ENCODE measurements around the gene MPRIP. TPM values are rescaled to one million over a fixed set of nuclear protein-coding genes. Genes with fewer than 3 reads are reported as not detected.

The MPRIP gene
- total RNA-seq, 1 experiment from 2014 or later = 258 TPM

GRCh38 chr17:17196776-17197175 is 154.5 kb downstream of the MPRIP start:
- RAD21 ChIA-PET (ENCODE audit: low non-redundant PET in 1 of 2, low total read pairs in 2 of 2, uncharacterized antibody in 2 of 2, unreplicated experiment in 2 of 2) = no interaction called here
- no TSS peak for BruUV-seq (replicated peaks)
- ATAC-seq = no peak

GRCh38 chr17:17198281-17198680 is 156.0 kb downstream of the MPRIP start:
- Histone ChIP-seq H2AFZ (ENCODE audit: low read depth, low read length, poor library complexity, severe bottlenecking) (no peak overlapping the region), H3K9me3 (ENCODE audit: control insufficient read depth in 1 of 2, insufficient read depth in 1 of 2, low read depth in 1 of 2, low read length in 2 of 2) (no peaks in the 10 kb centered on the region), H3K4me2 (ENCODE audit: low read length) (no peak overlapping the region), H3K9ac (ENCODE audit: low read length) (no peak overlapping the region), H3K27me3 (ENCODE audit: insufficient read depth, low read length) (no peaks in the 10 kb centered on the region), H4K20me1 (ENCODE audit: insufficient read depth) (no peaks in the 10 kb centered on the region), H3K27ac (ENCODE audit: low read depth, low read length) (no peak overlapping the region), H3K4me1 (ENCODE audit: control insufficient read depth in 1 of 2, insufficient read depth in 2 of 2, low read length in 2 of 2) (no peaks in the 10 kb centered on the region), H3K36me3 (ENCODE audit: control insufficient read depth in 1 of 2, insufficient read depth in 2 of 2, low read length in 2 of 2) (peaks cover 6 to 17% of the 10 kb centered on the region in 2 experiments; a peak in 3 of 4 replicates), H3K4me3 (replicated peaks in 1 of 2; ENCODE audit: low read depth in 1 of 2, low read length in 2 of 2) (no peak overlapping the region), H3K79me2 (ENCODE audit: insufficient read depth, low read length) (0 out of 2 replicates have a peak, but pooled peaks cover 6% of the 10 kb centered on the region), H3K9me2 (ENCODE audit: insufficient read depth) (no peaks in the 10 kb centered on the region)
- no peak for ATAC-seq
- ChIA-PET POLR2A (no interaction called here), RAD21 (ENCODE audit: low non-redundant PET in 1 of 2, low total read pairs in 2 of 2, uncharacterized antibody in 2 of 2, unreplicated experiment in 2 of 2) (no interaction called here), CTCF (no interaction called here)
- no TSS peak for BruUV-seq (replicated peaks)
- intact Hi-C loops (cut with micrococcal nuclease) = no loop called here
- no peak for DNase-seq (ENCODE audit: low read depth, low spot score)
- TF ChIP-seq CTCF (IDR thresholded peaks at IDR 0.05 in 2 of 3, conservative IDR thresholded peaks at IDR 0.05 in 1 of 3; ENCODE audit: borderline replicate concordance in 1 of 3, insufficient read depth in 1 of 3, low read depth in 2 of 3, low read length in 2 of 3) (no peak), SIN3A (IDR thresholded peaks at IDR 0.05; ENCODE audit: low read depth) (no peak), EGR1 (IDR thresholded peaks at IDR 0.05; ENCODE audit: low read depth) (no peak), CEBPB (IDR thresholded peaks at IDR 0.05; ENCODE audit: low read depth) (no peak), SRF (IDR thresholded peaks at IDR 0.05; ENCODE audit: low read depth) (no peak), ZFX (IDR thresholded peaks at IDR 0.05) (no peak), ZBTB33 (IDR thresholded peaks at IDR 0.05; ENCODE audit: extremely low read depth, insufficient replicate concordance, low read length) (no peak), POLR2A (IDR thresholded peaks at IDR 0.05; ENCODE audit: borderline replicate concordance, extremely low read depth, insufficient read depth, insufficient read length) (no peak), YY1 (IDR thresholded peaks at IDR 0.05; ENCODE audit: extremely low read depth, insufficient replicate concordance, low read depth, low read length) (no peak), SP1 (IDR thresholded peaks at IDR 0.05; ENCODE audit: low read depth) (no peak), EZH2phosphoT487 (IDR thresholded peaks at IDR 0.05; ENCODE audit: borderline replicate concordance) (no peak), FOSL1 (IDR thresholded peaks at IDR 0.05; ENCODE audit: low read depth) (no peak), ZNF274 (IDR thresholded peaks at IDR 0.05; ENCODE audit: low read depth, low read length) (no peak)

More at GRCh38 chr17:17196776-17197175, 154.5 kb downstream of the MPRIP start:
- H3K4me3 ChIP-seq (replicated peaks in 1 of 2; ENCODE audit: low read depth in 1 of 2, low read length in 2 of 2) = no peak overlapping the region
- ChIA-PET CTCF (no interaction called here), POLR2A (no interaction called here)
- peaks cover 0 to 8% of the 10 kb centered on the region in 2 experiments; a peak in 1 of 4 replicates for H3K36me3 ChIP-seq (ENCODE audit: control insufficient read depth in 1 of 2, insufficient read depth in 2 of 2, low read length in 2 of 2)
- H3K4me2 ChIP-seq (ENCODE audit: low read length) = no peak overlapping the region
- no peaks in the 10 kb centered on the region for H3K4me1 ChIP-seq (ENCODE audit: control insufficient read depth in 1 of 2, insufficient read depth in 2 of 2, low read length in 2 of 2)
- DNase-seq (ENCODE audit: low read depth, low spot score) = no peak
- H2AFZ ChIP-seq (ENCODE audit: low read depth, low read length, poor library complexity, severe bottlenecking) = no peak overlapping the region
- H3K27ac ChIP-seq (ENCODE audit: low read depth, low read length) = no peak overlapping the region
- no peaks in the 10 kb centered on the region for H4K20me1 ChIP-seq (ENCODE audit: insufficient read depth)
- intact Hi-C loops (cut with micrococcal nuclease) = no loop called here
- TF ChIP-seq CBX3 (IDR thresholded peaks at IDR 0.05; ENCODE audit: low read depth) (no peak), JUND (IDR thresholded peaks at IDR 0.05) (no peak), RAD21 (IDR thresholded peaks at IDR 0.05; ENCODE audit: low read depth) (no peak), EZH2phosphoT487 (IDR thresholded peaks at IDR 0.05; ENCODE audit: borderline replicate concordance) (no peak), POLR2A (IDR thresholded peaks at IDR 0.05; ENCODE audit: borderline replicate concordance, extremely low read depth, insufficient read depth, insufficient read length) (no peak), MAX (IDR thresholded peaks at IDR 0.05) (no peak), ELF1 (IDR thresholded peaks at IDR 0.05; ENCODE audit: borderline replicate concordance, low read depth) (no peak), CEBPB (IDR thresholded peaks at IDR 0.05; ENCODE audit: low read depth) (no peak), EZH2 (IDR thresholded peaks at IDR 0.05) (no peak), EGR1 (IDR thresholded peaks at IDR 0.05; ENCODE audit: low read depth) (no peak), TCF7L2 (IDR thresholded peaks at IDR 0.05; ENCODE audit: borderline replicate concordance, extremely low read depth, insufficient read depth, insufficient read length) (no peak)
- no peaks in the 10 kb centered on the region for H3K9me3 ChIP-seq (ENCODE audit: control insufficient read depth in 1 of 2, insufficient read depth in 1 of 2, low read depth in 1 of 2, low read length in 2 of 2)
- no peaks in the 10 kb centered on the region for H3K9me2 ChIP-seq (ENCODE audit: insufficient read depth)
- H3K79me2 ChIP-seq (ENCODE audit: insufficient read depth, low read length) = no peaks in the 10 kb centered on the region
- H3K27me3 ChIP-seq (ENCODE audit: insufficient read depth, low read length) = no peaks in the 10 kb centered on the region
- no peak overlapping the region for H3K9ac ChIP-seq (ENCODE audit: low read length)
